GM23338 (cell line): Measurements from ENCODE around the gene SLX4IP. TPM values are rescaled to one million over a fixed set of nuclear protein-coding genes. Genes with fewer than 3 reads are reported as not detected.

ENCODE experiments used
- ATAC-seq: fragments of 200-7000 bp; cut with Tn5 transposase; 3 replicates; pipeline ENCODE4 v1.9.1; 2020
- DNase-seq: peaks from one replicate; pipeline ENCODE4 v3.0.0-alpha.2; 2015; ENCODE audit warnings: low spot score
- H2AFZ ChIP-seq: fragments of 200-600 bp; sonication (generic); 2 replicates; pipeline ENCODE4 v1.8.0; 2016; ENCODE audit warnings: antibody characterized with exemption, mild to moderate bottlenecking, moderate library complexity
- H3F3A ChIP-seq: fragments of 200-600 bp; sonication (generic); replicated peaks from 2 replicates; pipeline ENCODE4 v1.8.0; 2017; ENCODE audit warnings: antibody characterized with exemption, mixed run types, low read depth
- H3K27ac ChIP-seq: fragments of 200-600 bp; sonication (generic); 2 replicates; pipeline ENCODE4 v1.6.1; 2016; ENCODE audit warnings: low read depth
- H3K27me3 ChIP-seq: fragments of 200-600 bp; sonication (generic); 2 replicates; pipeline ENCODE4 v1.8.0; 2016; ENCODE audit warnings: mild to moderate bottlenecking, mixed run types, moderate library complexity; ENCODE audit not compliant: insufficient read depth
- H3K36me3 ChIP-seq: fragments of 200-600 bp; sonication (generic); 2 replicates; pipeline ENCODE4 v1.8.0; 2016; ENCODE audit warnings: mild to moderate bottlenecking; ENCODE audit not compliant: insufficient read depth
- H3K4me1 ChIP-seq: fragments of 200-600 bp; sonication (generic); 2 replicates; pipeline ENCODE4 v1.8.0; 2016; ENCODE audit warnings: mild to moderate bottlenecking, moderate library complexity; ENCODE audit not compliant: insufficient read depth
- H3K4me2 ChIP-seq: fragments of 200-600 bp; sonication (generic); 2 replicates; pipeline ENCODE4 v1.7.1; 2017; ENCODE audit warnings: mixed run types
- H3K4me3 ChIP-seq: fragments of 200-600 bp; sonication (generic); 2 replicates; pipeline ENCODE4 v1.6.1; 2016; ENCODE audit warnings: mixed run types
- H3K79me2 ChIP-seq: fragments of 200-600 bp; sonication (generic); replicated peaks from 2 replicates; pipeline ENCODE4 v1.8.0; 2017; ENCODE audit warnings: mild to moderate bottlenecking; ENCODE audit not compliant: insufficient read depth
- H3K9me2 ChIP-seq: fragments of 200-600 bp; sonication (generic); 2 replicates; pipeline ENCODE4 v1.8.0; 2017; ENCODE audit not compliant: insufficient read depth
- H4K20me1 ChIP-seq: fragments of 200-600 bp; sonication (generic); replicated peaks from 2 replicates; pipeline ENCODE4 v1.8.0; 2017; ENCODE audit warnings: mild to moderate bottlenecking; ENCODE audit not compliant: insufficient read depth
- H3K27ac Mint-ChIP-seq: 2 replicates; pipeline ENCODE4 v1.8.0; 2020; ENCODE audit warnings: inconsistent platforms, mild to moderate bottlenecking, moderate library complexity, mixed read lengths
- H3K27me3 Mint-ChIP-seq: 3 replicates; pipeline ENCODE4 v1.8.0; 2022; ENCODE audit warnings: low read depth, mild to moderate bottlenecking, moderate library complexity, mixed read lengths, inconsistent platforms; ENCODE audit not compliant: insufficient read depth, poor library complexity
- H3K36me3 Mint-ChIP-seq: 3 replicates; pipeline ENCODE4 v1.8.0; 2021; ENCODE audit warnings: low read depth, mild to moderate bottlenecking, inconsistent platforms, moderate library complexity, mixed read lengths
- H3K4me1 Mint-ChIP-seq: 3 replicates; pipeline ENCODE4 v1.8.0; 2020; ENCODE audit warnings: mild to moderate bottlenecking, inconsistent platforms, mixed read lengths
- H3K4me3 Mint-ChIP-seq: 3 replicates; pipeline ENCODE4 v1.8.0; 2021; ENCODE audit warnings: moderate library complexity, mild to moderate bottlenecking, inconsistent platforms, mixed read lengths
- H3K9me3 Mint-ChIP-seq: 3 replicates; pipeline ENCODE4 v1.8.0; 2020; ENCODE audit warnings: moderate library complexity, mild to moderate bottlenecking, inconsistent platforms, mixed read lengths
- CREB1 ChIP-seq: fragments of 250-450 bp; sonication (Bioruptor Pico); IDR thresholded peaks from 2 replicates; pipeline ENCODE4 v1.5.0; 2020; ENCODE audit warnings: low read depth, mild to moderate bottlenecking, moderate library complexity
- CTCF ChIP-seq, 2 experiments: fragments of 200-600 bp in 1 of 2; sonication (generic) in 1 of 2; conservative IDR thresholded peaks; 2 replicates each; pipeline versions ENCODE4 v1.5.1 to v1.6.1; 2016 to 2017; ENCODE audit warnings: antibody characterized with exemption in 2 of 2, low read depth in 2 of 2, mild to moderate bottlenecking in 2 of 2, moderate library complexity in 1 of 2
- ETS1 ChIP-seq: IDR thresholded peaks from 2 replicates; pipeline ENCODE4 v1.6.1; 2016; ENCODE audit warnings: antibody characterized with exemption
- EZH2 ChIP-seq: fragments of 200-600 bp; sonication (generic); IDR thresholded peaks from one replicate; pipeline ENCODE4 v1.8.0; 2017; ENCODE audit warnings: antibody characterized with exemption, mild to moderate bottlenecking, low read depth; ENCODE audit not compliant: unreplicated experiment
- EZH2phosphoT487 ChIP-seq: fragments of 200-600 bp; sonication (generic); IDR thresholded peaks from one replicate; pipeline ENCODE4 v1.8.1; 2018; ENCODE audit warnings: antibody characterized with exemption; ENCODE audit not compliant: unreplicated experiment
- JUNB ChIP-seq: IDR thresholded peaks from one replicate; pipeline ENCODE4 v1.6.1; 2016; ENCODE audit warnings: antibody characterized with exemption; ENCODE audit not compliant: unreplicated experiment
- NANOG ChIP-seq: IDR thresholded peaks from 2 replicates; pipeline ENCODE4 v1.6.1; 2016; ENCODE audit warnings: antibody characterized with exemption, borderline replicate concordance
- POLR2AphosphoS5 ChIP-seq: IDR thresholded peaks from 2 replicates; pipeline ENCODE4 v1.6.1; 2016; ENCODE audit warnings: antibody characterized with exemption, low read depth
- STAT1 ChIP-seq: IDR thresholded peaks from one replicate; pipeline ENCODE4 v1.6.1; 2016; ENCODE audit warnings: antibody characterized with exemption; ENCODE audit not compliant: unreplicated experiment
- ZNF114 ChIP-seq: fragments of 250-450 bp; sonication (Bioruptor Pico); IDR thresholded peaks from 2 replicates; pipeline ENCODE4 v1.5.0; 2020; ENCODE audit warnings: mild to moderate bottlenecking, moderate library complexity
- ZNF331 ChIP-seq: fragments of 250-450 bp; sonication (Bioruptor Pico); IDR thresholded peaks from 2 replicates; pipeline ENCODE4 v1.5.0; 2020; ENCODE audit warnings: low read depth, mild to moderate bottlenecking, moderate library complexity
- polyA plus RNA-seq: library from polyadenylated mRNA; unstranded; fragments of >200 nt; fragmentation: Nextera tagmentation; extraction: Ambion mirVana; gene quantifications from 2 replicates; pipeline ENCODE4 v1.2.1, GENCODE V29; 2016
- total RNA-seq: library from RNA; depleted of rRNA; stranded (reverse); fragments of >200 nt; shearing (Covaris generic); gene quantifications from 2 replicates; pipeline ENCODE4 v1.2.3, GENCODE V29; 2014
- TF ChIP-seq, protein P1 (sequence below): fragments of 250-450 bp; sonication (Bioruptor Pico); IDR thresholded peaks from 2 replicates; pipeline ENCODE4 v1.5.0; 2020; ENCODE audit warnings: mild to moderate bottlenecking, moderate library complexity

Gene SLX4IP
- total and polyA plus RNA-seq, 2 experiments from 2014 or later, result 9.1 to 9.8 TPM

DNA sequence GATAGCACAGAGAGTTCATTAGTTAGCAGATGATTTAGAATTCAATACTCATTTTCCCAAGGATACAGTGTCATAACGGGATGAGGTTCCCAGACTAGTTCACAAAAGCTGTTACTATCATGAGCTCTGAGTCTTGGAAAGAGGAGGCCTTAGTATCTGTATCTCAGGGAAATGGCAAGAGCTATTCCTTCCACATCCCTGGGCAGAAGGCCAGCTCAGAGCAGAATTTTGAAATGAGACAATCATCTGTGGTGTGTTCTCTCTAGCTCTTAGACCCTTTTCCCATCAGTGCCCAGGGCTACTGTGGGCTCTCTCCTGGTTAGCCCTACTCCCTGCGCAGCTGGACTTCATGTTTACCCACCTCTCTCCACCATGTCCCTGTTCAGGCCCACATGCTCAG is 174.2 kb downstream of the SLX4IP start:
- Histone ChIP-seq H3K4me1 (no peaks in the 10 kb centered on the region), H3F3A (no peaks in the 10 kb centered on the region), H3K4me3 (no peak overlapping the region), H3K4me2 (no peak overlapping the region), H3K27me3 (no peaks in the 10 kb centered on the region), H3K79me2 (no peaks in the 10 kb centered on the region), H2AFZ (no peak overlapping the region), H4K20me1 (no peaks in the 10 kb centered on the region), H3K27ac (no peak overlapping the region), H3K9me2 (0 out of 2 replicates have a peak, but pooled peaks cover 2% of the 10 kb centered on the region), H3K36me3 (no peaks in the 10 kb centered on the region)
- no peaks in the 10 kb centered on the region for H3K36me3 Mint-ChIP-seq
- TF ChIP-seq POLR2AphosphoS5, result no peak
- TF ChIP-seq ZNF331 (CRISPR knock-in tag), result no peak
- TF ChIP-seq CREB1 (CRISPR knock-in tag), result no peak
- TF ChIP-seq EZH2, result no peak
- no peak for TF ChIP-seq EZH2phosphoT487
- no peak for TF ChIP-seq CTCF (conservative IDR thresholded peaks at IDR 0.05; ENCODE audit: low read depth in 2 of 2)
- no peak for TF ChIP-seq ZNF114 (CRISPR knock-in tag)
- TF ChIP-seq STAT1, result no peak
- no peak overlapping the region; the same call in 1 of the 2 replicates for H3K27ac Mint-ChIP-seq
- DNase-seq (no peak), ATAC-seq (no peak)
- H3K4me1 Mint-ChIP-seq, result peaks cover 3% of the 10 kb centered on the region; the same call in 2 of the 3 replicates
- H3K27me3 Mint-ChIP-seq, result no peaks in the 10 kb centered on the region
- no peaks in the 10 kb centered on the region for H3K9me3 Mint-ChIP-seq
- no peak overlapping the region for H3K4me3 Mint-ChIP-seq

- H3K4me1 Mint-ChIP-seq, result peaks cover 3% of the 10 kb centered on the region; the same call in 2 of the 3 replicates
- no peak for ATAC-seq
- H3K36me3 ChIP-seq, result no peaks in the 10 kb centered on the region
- TF ChIP-seq ZNF331 (CRISPR knock-in tag), result no peak
- no peak for TF ChIP-seq JUNB
- TF ChIP-seq ZNF114 (CRISPR knock-in tag), result no peak
- no peak for TF ChIP-seq CREB1 (CRISPR knock-in tag)
- no peak for TF ChIP-seq STAT1
- TF ChIP-seq POLR2AphosphoS5, result no peak
- TF ChIP-seq ETS1, result no peak
- TF ChIP-seq, protein P1, sequence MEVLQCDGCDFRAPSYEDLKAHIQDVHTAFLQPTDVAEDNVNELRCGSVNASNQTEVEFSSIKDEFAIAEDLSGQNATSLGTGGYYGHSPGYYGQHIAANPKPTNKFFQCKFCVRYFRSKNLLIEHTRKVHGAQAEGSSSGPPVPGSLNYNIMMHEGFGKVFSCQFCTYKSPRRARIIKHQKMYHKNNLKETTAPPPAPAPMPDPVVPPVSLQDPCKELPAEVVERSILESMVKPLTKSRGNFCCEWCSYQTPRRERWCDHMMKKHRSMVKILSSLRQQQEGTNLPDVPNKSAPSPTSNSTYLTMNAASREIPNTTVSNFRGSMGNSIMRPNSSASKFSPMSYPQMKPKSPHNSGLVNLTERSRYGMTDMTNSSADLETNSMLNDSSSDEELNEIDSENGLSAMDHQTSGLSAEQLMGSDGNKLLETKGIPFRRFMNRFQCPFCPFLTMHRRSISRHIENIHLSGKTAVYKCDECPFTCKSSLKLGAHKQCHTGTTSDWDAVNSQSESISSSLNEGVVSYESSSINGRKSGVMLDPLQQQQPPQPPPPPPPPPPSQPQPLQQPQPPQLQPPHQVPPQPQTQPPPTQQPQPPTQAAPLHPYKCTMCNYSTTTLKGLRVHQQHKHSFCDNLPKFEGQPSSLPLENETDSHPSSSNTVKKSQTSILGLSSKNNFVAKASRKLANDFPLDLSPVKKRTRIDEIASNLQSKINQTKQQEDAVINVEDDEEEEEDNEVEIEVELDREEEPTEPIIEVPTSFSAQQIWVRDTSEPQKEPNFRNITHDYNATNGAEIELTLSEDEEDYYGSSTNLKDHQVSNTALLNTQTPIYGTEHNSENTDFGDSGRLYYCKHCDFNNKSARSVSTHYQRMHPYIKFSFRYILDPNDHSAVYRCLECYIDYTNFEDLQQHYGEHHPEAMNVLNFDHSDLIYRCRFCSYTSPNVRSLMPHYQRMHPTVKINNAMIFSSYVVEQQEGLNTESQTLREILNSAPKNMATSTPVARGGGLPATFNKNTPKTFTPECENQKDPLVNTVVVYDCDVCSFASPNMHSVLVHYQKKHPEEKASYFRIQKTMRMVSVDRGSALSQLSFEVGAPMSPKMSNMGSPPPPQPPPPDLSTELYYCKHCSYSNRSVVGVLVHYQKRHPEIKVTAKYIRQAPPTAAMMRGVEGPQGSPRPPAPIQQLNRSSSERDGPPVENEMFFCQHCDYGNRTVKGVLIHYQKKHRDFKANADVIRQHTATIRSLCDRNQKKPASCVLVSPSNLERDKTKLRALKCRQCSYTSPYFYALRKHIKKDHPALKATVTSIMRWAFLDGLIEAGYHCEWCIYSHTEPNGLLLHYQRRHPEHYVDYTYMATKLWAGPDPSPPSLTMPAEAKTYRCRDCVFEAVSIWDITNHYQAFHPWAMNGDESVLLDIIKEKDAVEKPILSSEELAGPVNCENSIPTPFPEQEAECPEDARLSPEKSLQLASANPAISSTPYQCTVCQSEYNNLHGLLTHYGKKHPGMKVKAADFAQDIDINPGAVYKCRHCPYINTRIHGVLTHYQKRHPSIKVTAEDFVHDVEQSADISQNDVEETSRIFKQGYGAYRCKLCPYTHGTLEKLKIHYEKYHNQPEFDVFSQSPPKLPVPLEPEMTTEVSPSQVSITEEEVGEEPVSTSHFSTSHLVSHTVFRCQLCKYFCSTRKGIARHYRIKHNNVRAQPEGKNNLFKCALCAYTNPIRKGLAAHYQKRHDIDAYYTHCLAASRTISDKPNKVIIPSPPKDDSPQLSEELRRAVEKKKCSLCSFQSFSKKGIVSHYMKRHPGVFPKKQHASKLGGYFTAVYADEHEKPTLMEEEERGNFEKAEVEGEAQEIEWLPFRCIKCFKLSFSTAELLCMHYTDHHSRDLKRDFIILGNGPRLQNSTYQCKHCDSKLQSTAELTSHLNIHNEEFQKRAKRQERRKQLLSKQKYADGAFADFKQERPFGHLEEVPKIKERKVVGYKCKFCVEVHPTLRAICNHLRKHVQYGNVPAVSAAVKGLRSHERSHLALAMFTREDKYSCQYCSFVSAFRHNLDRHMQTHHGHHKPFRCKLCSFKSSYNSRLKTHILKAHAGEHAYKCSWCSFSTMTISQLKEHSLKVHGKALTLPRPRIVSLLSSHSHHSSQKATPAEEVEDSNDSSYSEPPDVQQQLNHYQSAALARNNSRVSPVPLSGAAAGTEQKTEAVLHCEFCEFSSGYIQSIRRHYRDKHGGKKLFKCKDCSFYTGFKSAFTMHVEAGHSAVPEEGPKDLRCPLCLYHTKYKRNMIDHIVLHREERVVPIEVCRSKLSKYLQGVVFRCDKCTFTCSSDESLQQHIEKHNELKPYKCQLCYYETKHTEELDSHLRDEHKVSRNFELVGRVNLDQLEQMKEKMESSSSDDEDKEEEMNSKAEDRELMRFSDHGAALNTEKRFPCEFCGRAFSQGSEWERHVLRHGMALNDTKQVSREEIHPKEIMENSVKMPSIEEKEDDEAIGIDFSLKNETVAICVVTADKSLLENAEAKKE (CRISPR knock-in tag), result no peak
- TF ChIP-seq NANOG, result no peak
These were observed 174.7 kb downstream of the SLX4IP start for GRCh38 chr20:10609770-10610169.

More at GRCh38 chr20:10609770-10610169, 174.7 kb downstream of the SLX4IP start:
- H3K4me2 ChIP-seq, result no peak overlapping the region
- no peaks in the 10 kb centered on the region for H3K27me3 ChIP-seq
- H3K27me3 Mint-ChIP-seq, result no peaks in the 10 kb centered on the region
- H3K4me3 ChIP-seq, result no peak overlapping the region
- 0 out of 2 replicates have a peak, but pooled peaks cover 3% of the 10 kb centered on the region for H3K9me2 ChIP-seq
- H4K20me1 ChIP-seq, result no peaks in the 10 kb centered on the region
- DNase-seq, result no peak
- no peak overlapping the region for H3K4me3 Mint-ChIP-seq
- no peaks in the 10 kb centered on the region for H3K36me3 Mint-ChIP-seq
- no peak overlapping the region for H2AFZ ChIP-seq
- no peaks in the 10 kb centered on the region for H3K9me3 Mint-ChIP-seq
- no peak overlapping the region for H3K27ac ChIP-seq
- H3F3A ChIP-seq, result no peaks in the 10 kb centered on the region
- no peaks in the 10 kb centered on the region for H3K4me1 ChIP-seq
- H3K79me2 ChIP-seq, result no peaks in the 10 kb centered on the region
- H3K27ac Mint-ChIP-seq, result no peak overlapping the region; the same call in 1 of the 2 replicates
